WTC11 (cell line): ENCODE results near the gene RBMS2.

Experiments used
- CREM ChIP-seq: sonication (generic); formaldehyde crosslinking; IDR thresholded peaks from 2 replicates; pipeline ENCODE4 v1.8.1; 2022; ENCODE audit warnings: mild to moderate bottlenecking, missing genetic modification reagents, moderate library complexity
- GABPB1 ChIP-seq: sonication (generic); formaldehyde crosslinking; IDR thresholded peaks from 2 replicates; pipeline ENCODE4 v1.8.1; 2023; ENCODE audit warnings: mild to moderate bottlenecking, missing genetic modification reagents
- JAZF1 ChIP-seq: fragments of 250-450 bp; sonication (Bioruptor Pico); IDR thresholded peaks from 2 replicates; pipeline ENCODE4 v1.9.0; 2021; ENCODE audit warnings: moderate library complexity, mild to moderate bottlenecking, inconsistent platforms
- NR3C1 ChIP-seq: sonication (generic); formaldehyde crosslinking; conservative IDR thresholded peaks from 2 replicates; pipeline ENCODE4 v1.8.1; 2023; ENCODE audit warnings: low read depth, mild to moderate bottlenecking, missing genetic modification reagents
- SP1 ChIP-seq: sonication (generic); formaldehyde crosslinking; conservative IDR thresholded peaks from 2 replicates; pipeline ENCODE4 v1.8.1; 2022; ENCODE audit warnings: missing genetic modification reagents
- ZBTB21 ChIP-seq: sonication (generic); formaldehyde crosslinking; IDR thresholded peaks from 2 replicates; pipeline ENCODE4 v1.8.1; 2023; ENCODE audit warnings: mild to moderate bottlenecking, missing genetic modification reagents, borderline replicate concordance
- TF ChIP-seq, protein P1 (sequence below): sonication (generic); formaldehyde crosslinking; IDR thresholded peaks from 2 replicates; pipeline ENCODE4 v1.8.0; 2022; ENCODE audit warnings: mild to moderate bottlenecking, missing genetic modification reagents
- TF ChIP-seq, protein P2 (sequence below): sonication (generic); formaldehyde crosslinking; IDR thresholded peaks from 2 replicates; pipeline ENCODE4 v1.8.0; 2022; ENCODE audit warnings: mild to moderate bottlenecking, missing genetic modification reagents
- TF ChIP-seq, protein P3 (sequence below): fragments of 200-600 bp; IDR thresholded peaks from 2 replicates; pipeline ENCODE4 v1.8.0; 2022; ENCODE audit warnings: antibody characterized with exemption
- TF ChIP-seq, protein P4 (sequence below): sonication (generic); formaldehyde crosslinking; IDR thresholded peaks from 2 replicates; pipeline ENCODE4 v1.8.1; 2023; ENCODE audit warnings: mild to moderate bottlenecking, missing genetic modification reagents, borderline replicate concordance
- TF ChIP-seq, protein P5 (sequence below): sonication (generic); formaldehyde crosslinking; IDR thresholded peaks from 2 replicates; pipeline ENCODE4 v1.8.1; 2023; ENCODE audit warnings: mild to moderate bottlenecking, missing genetic modification reagents, moderate library complexity
- TF ChIP-seq, protein P6 (sequence below): sonication (generic); formaldehyde crosslinking; IDR thresholded peaks from 2 replicates; pipeline ENCODE4 v1.8.1; 2022; ENCODE audit warnings: mild to moderate bottlenecking, moderate library complexity, missing genetic modification reagents
- TF ChIP-seq, protein P7 (sequence below): sonication (generic); formaldehyde crosslinking; conservative IDR thresholded peaks from 2 replicates; pipeline ENCODE4 v1.8.1; 2022; ENCODE audit warnings: mild to moderate bottlenecking, missing genetic modification reagents

DNA sequence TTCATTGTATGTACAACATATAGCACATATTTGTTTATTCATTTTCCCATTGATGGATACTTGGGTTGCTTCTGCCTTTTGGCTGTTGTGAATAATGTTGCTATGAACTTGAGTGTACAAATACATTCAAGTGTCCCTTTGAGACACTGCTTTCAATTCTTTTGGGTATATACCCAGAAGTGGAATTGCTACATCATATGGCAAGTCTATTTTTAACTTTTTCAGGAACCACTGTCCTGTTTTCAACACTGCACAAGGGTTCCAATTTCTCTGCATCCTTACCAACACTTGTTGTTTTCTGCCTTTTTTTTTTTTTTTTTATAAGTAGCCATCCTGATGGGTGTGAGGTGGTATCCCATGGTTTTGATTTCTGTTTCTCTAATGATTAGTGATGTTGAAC lies 15.9 kb downstream of the RBMS2 start:
- TF ChIP-seq, protein P1, sequence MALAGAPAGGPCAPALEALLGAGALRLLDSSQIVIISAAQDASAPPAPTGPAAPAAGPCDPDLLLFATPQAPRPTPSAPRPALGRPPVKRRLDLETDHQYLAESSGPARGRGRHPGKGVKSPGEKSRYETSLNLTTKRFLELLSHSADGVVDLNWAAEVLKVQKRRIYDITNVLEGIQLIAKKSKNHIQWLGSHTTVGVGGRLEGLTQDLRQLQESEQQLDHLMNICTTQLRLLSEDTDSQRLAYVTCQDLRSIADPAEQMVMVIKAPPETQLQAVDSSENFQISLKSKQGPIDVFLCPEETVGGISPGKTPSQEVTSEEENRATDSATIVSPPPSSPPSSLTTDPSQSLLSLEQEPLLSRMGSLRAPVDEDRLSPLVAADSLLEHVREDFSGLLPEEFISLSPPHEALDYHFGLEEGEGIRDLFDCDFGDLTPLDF (CRISPR knock-in tag), result no peak
- TF ChIP-seq GABPB1 (CRISPR knock-in tag) (no peak), SP1 (no peak), JAZF1 (CRISPR knock-in tag) (no peak), ZBTB21 (CRISPR knock-in tag) (no peak), NR3C1 (CRISPR knock-in tag) (no peak), CREM (CRISPR knock-in tag) (no peak)
- TF ChIP-seq, protein P2, sequence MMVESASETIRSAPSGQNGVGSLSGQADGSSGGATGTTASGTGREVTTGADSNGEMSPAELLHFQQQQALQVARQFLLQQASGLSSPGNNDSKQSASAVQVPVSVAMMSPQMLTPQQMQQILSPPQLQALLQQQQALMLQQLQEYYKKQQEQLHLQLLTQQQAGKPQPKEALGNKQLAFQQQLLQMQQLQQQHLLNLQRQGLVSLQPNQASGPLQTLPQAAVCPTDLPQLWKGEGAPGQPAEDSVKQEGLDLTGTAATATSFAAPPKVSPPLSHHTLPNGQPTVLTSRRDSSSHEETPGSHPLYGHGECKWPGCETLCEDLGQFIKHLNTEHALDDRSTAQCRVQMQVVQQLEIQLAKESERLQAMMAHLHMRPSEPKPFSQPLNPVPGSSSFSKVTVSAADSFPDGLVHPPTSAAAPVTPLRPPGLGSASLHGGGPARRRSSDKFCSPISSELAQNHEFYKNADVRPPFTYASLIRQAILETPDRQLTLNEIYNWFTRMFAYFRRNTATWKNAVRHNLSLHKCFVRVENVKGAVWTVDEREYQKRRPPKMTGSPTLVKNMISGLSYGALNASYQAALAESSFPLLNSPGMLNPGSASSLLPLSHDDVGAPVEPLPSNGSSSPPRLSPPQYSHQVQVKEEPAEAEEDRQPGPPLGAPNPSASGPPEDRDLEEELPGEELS (CRISPR knock-in tag), result no peak
- TF ChIP-seq, protein P3, sequence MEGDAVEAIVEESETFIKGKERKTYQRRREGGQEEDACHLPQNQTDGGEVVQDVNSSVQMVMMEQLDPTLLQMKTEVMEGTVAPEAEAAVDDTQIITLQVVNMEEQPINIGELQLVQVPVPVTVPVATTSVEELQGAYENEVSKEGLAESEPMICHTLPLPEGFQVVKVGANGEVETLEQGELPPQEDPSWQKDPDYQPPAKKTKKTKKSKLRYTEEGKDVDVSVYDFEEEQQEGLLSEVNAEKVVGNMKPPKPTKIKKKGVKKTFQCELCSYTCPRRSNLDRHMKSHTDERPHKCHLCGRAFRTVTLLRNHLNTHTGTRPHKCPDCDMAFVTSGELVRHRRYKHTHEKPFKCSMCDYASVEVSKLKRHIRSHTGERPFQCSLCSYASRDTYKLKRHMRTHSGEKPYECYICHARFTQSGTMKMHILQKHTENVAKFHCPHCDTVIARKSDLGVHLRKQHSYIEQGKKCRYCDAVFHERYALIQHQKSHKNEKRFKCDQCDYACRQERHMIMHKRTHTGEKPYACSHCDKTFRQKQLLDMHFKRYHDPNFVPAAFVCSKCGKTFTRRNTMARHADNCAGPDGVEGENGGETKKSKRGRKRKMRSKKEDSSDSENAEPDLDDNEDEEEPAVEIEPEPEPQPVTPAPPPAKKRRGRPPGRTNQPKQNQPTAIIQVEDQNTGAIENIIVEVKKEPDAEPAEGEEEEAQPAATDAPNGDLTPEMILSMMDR, result no peak
- TF ChIP-seq, protein P4, sequence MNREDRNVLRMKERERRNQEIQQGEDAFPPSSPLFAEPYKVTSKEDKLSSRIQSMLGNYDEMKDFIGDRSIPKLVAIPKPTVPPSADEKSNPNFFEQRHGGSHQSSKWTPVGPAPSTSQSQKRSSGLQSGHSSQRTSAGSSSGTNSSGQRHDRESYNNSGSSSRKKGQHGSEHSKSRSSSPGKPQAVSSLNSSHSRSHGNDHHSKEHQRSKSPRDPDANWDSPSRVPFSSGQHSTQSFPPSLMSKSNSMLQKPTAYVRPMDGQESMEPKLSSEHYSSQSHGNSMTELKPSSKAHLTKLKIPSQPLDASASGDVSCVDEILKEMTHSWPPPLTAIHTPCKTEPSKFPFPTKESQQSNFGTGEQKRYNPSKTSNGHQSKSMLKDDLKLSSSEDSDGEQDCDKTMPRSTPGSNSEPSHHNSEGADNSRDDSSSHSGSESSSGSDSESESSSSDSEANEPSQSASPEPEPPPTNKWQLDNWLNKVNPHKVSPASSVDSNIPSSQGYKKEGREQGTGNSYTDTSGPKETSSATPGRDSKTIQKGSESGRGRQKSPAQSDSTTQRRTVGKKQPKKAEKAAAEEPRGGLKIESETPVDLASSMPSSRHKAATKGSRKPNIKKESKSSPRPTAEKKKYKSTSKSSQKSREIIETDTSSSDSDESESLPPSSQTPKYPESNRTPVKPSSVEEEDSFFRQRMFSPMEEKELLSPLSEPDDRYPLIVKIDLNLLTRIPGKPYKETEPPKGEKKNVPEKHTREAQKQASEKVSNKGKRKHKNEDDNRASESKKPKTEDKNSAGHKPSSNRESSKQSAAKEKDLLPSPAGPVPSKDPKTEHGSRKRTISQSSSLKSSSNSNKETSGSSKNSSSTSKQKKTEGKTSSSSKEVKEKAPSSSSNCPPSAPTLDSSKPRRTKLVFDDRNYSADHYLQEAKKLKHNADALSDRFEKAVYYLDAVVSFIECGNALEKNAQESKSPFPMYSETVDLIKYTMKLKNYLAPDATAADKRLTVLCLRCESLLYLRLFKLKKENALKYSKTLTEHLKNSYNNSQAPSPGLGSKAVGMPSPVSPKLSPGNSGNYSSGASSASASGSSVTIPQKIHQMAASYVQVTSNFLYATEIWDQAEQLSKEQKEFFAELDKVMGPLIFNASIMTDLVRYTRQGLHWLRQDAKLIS (CRISPR knock-in tag), result no peak
- TF ChIP-seq, protein P5, sequence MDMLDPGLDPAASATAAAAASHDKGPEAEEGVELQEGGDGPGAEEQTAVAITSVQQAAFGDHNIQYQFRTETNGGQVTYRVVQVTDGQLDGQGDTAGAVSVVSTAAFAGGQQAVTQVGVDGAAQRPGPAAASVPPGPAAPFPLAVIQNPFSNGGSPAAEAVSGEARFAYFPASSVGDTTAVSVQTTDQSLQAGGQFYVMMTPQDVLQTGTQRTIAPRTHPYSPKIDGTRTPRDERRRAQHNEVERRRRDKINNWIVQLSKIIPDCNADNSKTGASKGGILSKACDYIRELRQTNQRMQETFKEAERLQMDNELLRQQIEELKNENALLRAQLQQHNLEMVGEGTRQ (CRISPR knock-in tag), result no peak
- TF ChIP-seq, protein P6, sequence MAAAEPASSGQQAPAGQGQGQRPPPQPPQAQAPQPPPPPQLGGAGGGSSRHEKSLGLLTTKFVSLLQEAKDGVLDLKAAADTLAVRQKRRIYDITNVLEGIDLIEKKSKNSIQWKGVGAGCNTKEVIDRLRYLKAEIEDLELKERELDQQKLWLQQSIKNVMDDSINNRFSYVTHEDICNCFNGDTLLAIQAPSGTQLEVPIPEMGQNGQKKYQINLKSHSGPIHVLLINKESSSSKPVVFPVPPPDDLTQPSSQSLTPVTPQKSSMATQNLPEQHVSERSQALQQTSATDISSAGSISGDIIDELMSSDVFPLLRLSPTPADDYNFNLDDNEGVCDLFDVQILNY (CRISPR knock-in tag), result no peak
- TF ChIP-seq, protein P7, sequence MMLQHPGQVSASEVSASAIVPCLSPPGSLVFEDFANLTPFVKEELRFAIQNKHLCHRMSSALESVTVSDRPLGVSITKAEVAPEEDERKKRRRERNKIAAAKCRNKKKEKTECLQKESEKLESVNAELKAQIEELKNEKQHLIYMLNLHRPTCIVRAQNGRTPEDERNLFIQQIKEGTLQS (CRISPR knock-in tag), result no peak
